Panc1 (cell line): ENCODE data around the gene DGKD. TPM values are rescaled to one million over a fixed set of nuclear protein-coding genes. Genes with fewer than 3 reads are reported as not detected.

Source experiments
- ATAC-seq: fragments of 200-7000 bp; cut with Tn5 transposase; 2 replicates; pipeline ENCODE4 v1.9.1; 2020; ENCODE audit warnings: mild to moderate bottlenecking, moderate library complexity
- BruUV-seq: library from RNA; stranded (reverse); fragments of 400-500 nt; replicated peaks from 2 replicates; lab custom pipeline; 2021; lab: Mats Ljungman, UMichigan
- CTCF ChIA-PET: fragments of 300-600 bp; sonication (Branson Sonifier 250); formaldehyde crosslinking; loops from one replicate; lab custom pipeline; 2022; ENCODE audit warnings: antibody characterized with exemption; lab: Charles Lee
- POLR2A ChIA-PET: fragments of 300-600 bp; sonication (Branson Sonifier 250); formaldehyde crosslinking; loops from one replicate; lab custom pipeline; 2022; ENCODE audit warnings: antibody characterized with exemption; lab: Charles Lee
- DNase-seq: peaks from one replicate; pipeline ENCODE4 v3.0.0-alpha.2; 2010; ENCODE audit warnings: low read depth, low spot score
- H3K27ac ChIP-seq: 2 replicates; pipeline ENCODE4 v1.5.1; 2011; ENCODE audit warnings: mild to moderate bottlenecking, low read length, inconsistent platforms
- H3K27me3 ChIP-seq: fragments of 200-500 bp; sonication (Bioruptor generic); 2 replicates; pipeline ENCODE4 v1.6.0; 2014; ENCODE audit warnings: low read length, inconsistent platforms; ENCODE audit not compliant: control insufficient read depth, insufficient read depth
- H3K36me3 ChIP-seq: fragments of 200-500 bp; sonication (Bioruptor generic); 2 replicates; pipeline ENCODE4 v1.5.1; 2014; ENCODE audit warnings: inconsistent platforms, mild to moderate bottlenecking, low read length, moderate library complexity; ENCODE audit not compliant: control insufficient read depth, insufficient read depth
- H3K4me1 ChIP-seq: 2 replicates; pipeline ENCODE4 v1.5.1; 2011; ENCODE audit warnings: inconsistent platforms, mild to moderate bottlenecking, low read length, moderate library complexity; ENCODE audit not compliant: control insufficient read depth, insufficient read depth
- H3K4me3 ChIP-seq, 2 experiments: 2 replicates each; pipeline ENCODE4 v1.5.1; 2011 to 2012; ENCODE audit warnings: low read depth in 2 of 2, low read length in 2 of 2, mild to moderate bottlenecking in 2 of 2, inconsistent platforms in 1 of 2, moderate library complexity in 1 of 2
- H3K9me3 ChIP-seq: fragments of 200-500 bp; sonication (Bioruptor generic); 2 replicates; pipeline ENCODE4 v1.5.1; 2014; ENCODE audit warnings: low read depth, mild to moderate bottlenecking, inconsistent platforms, low read length, moderate library complexity; ENCODE audit not compliant: control insufficient read depth, insufficient read depth
- POLR2AphosphoS5 ChIP-seq: IDR thresholded peaks from 2 replicates; pipeline ENCODE4 v1.6.1; 2012; ENCODE audit warnings: mild to moderate bottlenecking, low read depth, low read length, moderate library complexity
- REST ChIP-seq, 2 experiments: IDR thresholded peaks; 2 replicates each; pipeline ENCODE4 v1.6.1; 2011 to 2012; ENCODE audit warnings: low read depth in 2 of 2, control low read depth in 1 of 2, low read length in 1 of 2, mild to moderate bottlenecking in 1 of 2, moderate library complexity in 1 of 2; ENCODE audit not compliant: insufficient read depth in 1 of 2
- SIN3A ChIP-seq: IDR thresholded peaks from 2 replicates; pipeline ENCODE4 v1.6.1; 2012; ENCODE audit warnings: low read depth, mild to moderate bottlenecking, low read length, moderate library complexity, borderline replicate concordance; ENCODE audit not compliant: insufficient read depth
- TCF7L2 ChIP-seq: IDR thresholded peaks from 2 replicates; pipeline ENCODE4 v1.6.1; 2011; ENCODE audit warnings: mild to moderate bottlenecking, low read depth, low read length, inconsistent platforms
- in situ Hi-C: cut with HindIII; loops from 2 replicates; pipeline ENCODE4 v1.10.0; 2016; ENCODE audit warnings: low sequenced_read_pairs, low pct_unique_long_range_greater_than_20kb
- intact Hi-C: fragments of 100-400 bp; cut with micrococcal nuclease; formaldehyde crosslinking; loops from one replicate; pipeline ENCODE4 v1.10.0; 2022; ENCODE audit not compliant: unreplicated experiment
- total RNA-seq: library from RNA; stranded (reverse); gene quantifications from one replicate; pipeline ENCODE4 v1.2.1, GENCODE V29; 2021; ENCODE audit not compliant: unreplicated experiment
- TF ChIP-seq, protein P1 (sequence below): fragments of 450-650 bp; IDR thresholded peaks from 2 replicates; pipeline ENCODE4 v1.5.1; 2017; ENCODE audit warnings: mild to moderate bottlenecking

DGKD gene
- total RNA-seq, 1 experiment from 2014 or later, result 89.0 TPM

- intact Hi-C loops, result loop anchor here (5.0 kb wide), 1 partner anchor 219 kb away; no protein-coding TSS in a partner anchor
- ChIA-PET CTCF (no interaction called here), POLR2A (no interaction called here)
- H3K4me3 ChIP-seq, result no peak overlapping the region
- no peak for ATAC-seq
- no TSS peak for BruUV-seq
- no peak for DNase-seq
- H3K9me3 ChIP-seq, result no peaks in the 10 kb centered on the region
- H3K36me3 ChIP-seq, result peaks cover 3% of the 10 kb centered on the region; the same call in 1 of the 2 replicates
- peak overlapping the region; percentile 81 for H3K27ac ChIP-seq
- H3K27me3 ChIP-seq, result no peaks in the 10 kb centered on the region
- H3K4me1 ChIP-seq, result peaks cover 21% of the 10 kb centered on the region
- TF ChIP-seq REST (IDR thresholded peaks at IDR 0.05; ENCODE audit: insufficient read depth in 1 of 2, low read depth in 2 of 2, low read length in 1 of 2) (no peak), SIN3A (no peak)
- in situ Hi-C loops, result no loop called here
Measured at GRCh38 chr2:233487748-233488345, 133.6 kb downstream of the DGKD start.

- TF ChIP-seq REST (IDR thresholded peaks at IDR 0.05; ENCODE audit: insufficient read depth in 1 of 2, low read depth in 2 of 2, low read length in 1 of 2) (no peak), POLR2AphosphoS5 (no peak), TCF7L2 (no peak), SIN3A (no peak)
- TF ChIP-seq, protein P1, sequence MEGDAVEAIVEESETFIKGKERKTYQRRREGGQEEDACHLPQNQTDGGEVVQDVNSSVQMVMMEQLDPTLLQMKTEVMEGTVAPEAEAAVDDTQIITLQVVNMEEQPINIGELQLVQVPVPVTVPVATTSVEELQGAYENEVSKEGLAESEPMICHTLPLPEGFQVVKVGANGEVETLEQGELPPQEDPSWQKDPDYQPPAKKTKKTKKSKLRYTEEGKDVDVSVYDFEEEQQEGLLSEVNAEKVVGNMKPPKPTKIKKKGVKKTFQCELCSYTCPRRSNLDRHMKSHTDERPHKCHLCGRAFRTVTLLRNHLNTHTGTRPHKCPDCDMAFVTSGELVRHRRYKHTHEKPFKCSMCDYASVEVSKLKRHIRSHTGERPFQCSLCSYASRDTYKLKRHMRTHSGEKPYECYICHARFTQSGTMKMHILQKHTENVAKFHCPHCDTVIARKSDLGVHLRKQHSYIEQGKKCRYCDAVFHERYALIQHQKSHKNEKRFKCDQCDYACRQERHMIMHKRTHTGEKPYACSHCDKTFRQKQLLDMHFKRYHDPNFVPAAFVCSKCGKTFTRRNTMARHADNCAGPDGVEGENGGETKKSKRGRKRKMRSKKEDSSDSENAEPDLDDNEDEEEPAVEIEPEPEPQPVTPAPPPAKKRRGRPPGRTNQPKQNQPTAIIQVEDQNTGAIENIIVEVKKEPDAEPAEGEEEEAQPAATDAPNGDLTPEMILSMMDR, result no peak
- Histone ChIP-seq H3K27me3 (no peaks in the 10 kb centered on the region), H3K36me3 (peaks cover 3% of the 10 kb centered on the region; the same call in 1 of the 2 replicates), H3K9me3 (no peaks in the 10 kb centered on the region), H3K4me3 (no peak overlapping the region), H3K4me1 (peaks cover 21% of the 10 kb centered on the region), H3K27ac (peak overlapping the region; percentile 81)
- ChIA-PET POLR2A (no interaction called here), CTCF (no interaction called here)
- no peak for ATAC-seq
- no peak for DNase-seq
- in situ Hi-C loops (no loop called here), intact Hi-C loops (loop anchor here (5.0 kb wide), 1 partner anchor 218 kb away; no protein-coding TSS in a partner anchor)
- no TSS peak for BruUV-seq
Measured at GRCh38 chr2:233489143-233489542, 134.8 kb downstream of the DGKD start.
